ENCODE data around the gene HAUS7. TPM values are rescaled to one million over a fixed set of nuclear protein-coding genes. Genes with fewer than 3 reads are reported as not detected.

HAUS7 gene
- total RNA-seq, 1 experiment from 2014 or later: 28.9 TPM

DNA sequence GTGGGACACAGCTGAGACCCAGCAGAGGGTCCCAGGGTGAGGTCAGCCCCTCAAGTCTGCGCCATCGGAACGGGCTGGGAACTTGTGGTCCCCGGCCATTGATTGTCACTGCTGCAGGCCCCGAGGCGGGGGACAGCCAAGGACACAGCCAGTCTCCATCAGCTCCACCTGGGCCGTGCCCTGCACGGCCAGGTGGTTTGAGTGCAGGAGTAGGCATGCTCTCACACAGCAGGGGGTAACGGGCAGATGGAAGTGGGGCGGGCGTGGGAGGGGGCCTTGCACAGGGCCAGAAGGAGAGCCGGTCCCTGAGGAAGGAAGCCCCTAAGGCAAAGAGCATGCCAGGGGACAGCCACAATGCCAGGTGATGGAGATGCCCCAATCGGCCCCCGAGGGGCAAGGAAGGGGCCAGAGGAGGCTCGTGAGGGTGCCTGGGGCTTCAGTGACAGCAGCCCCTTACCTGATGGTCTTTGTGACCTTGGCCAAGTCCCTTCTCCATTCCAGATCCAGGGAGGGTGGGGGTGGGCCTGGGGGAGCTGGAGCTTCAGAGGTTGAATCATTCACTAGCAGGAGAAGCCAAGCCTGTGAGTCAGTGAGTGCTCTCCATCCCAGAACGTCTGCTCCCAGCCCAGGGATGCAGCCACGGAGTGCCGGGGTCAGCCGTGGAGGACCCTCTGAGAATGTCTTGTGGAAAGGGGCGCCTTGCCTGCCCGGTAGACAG lies 49.4 kb upstream of the HAUS7 start:
- no peaks in the 10 kb centered on the region for H3K4me1 ChIP-seq (ENCODE audit: control insufficient read depth in 1 of 2, insufficient read depth in 2 of 2, low read length in 2 of 2)
- no peak overlapping the region for H3K27ac ChIP-seq (ENCODE audit: low read depth, low read length)
- ChIA-PET RAD21 (ENCODE audit: low non-redundant PET in 1 of 2, low total read pairs in 2 of 2, uncharacterized antibody in 2 of 2, unreplicated experiment in 2 of 2) (no interaction called here), POLR2A (no interaction called here), CTCF (no interaction called here)
- no peak overlapping the region for H3K9ac ChIP-seq (ENCODE audit: low read length)
- no peak overlapping the region for H3K4me2 ChIP-seq (ENCODE audit: low read length)
- intact Hi-C loops (cut with micrococcal nuclease): no loop called here
- no peaks in the 10 kb centered on the region for H3K27me3 ChIP-seq (ENCODE audit: insufficient read depth, low read length)
- BruUV-seq (replicated peaks): no TSS peak
- no peaks in the 10 kb centered on the region for H3K79me2 ChIP-seq (ENCODE audit: insufficient read depth, low read length)
- TF ChIP-seq FOSL1 (IDR thresholded peaks at IDR 0.05; ENCODE audit: low read depth): no peak
- no peak for TF ChIP-seq ELF1 (IDR thresholded peaks at IDR 0.05; ENCODE audit: borderline replicate concordance, low read depth)
- TF ChIP-seq CEBPB (IDR thresholded peaks at IDR 0.05; ENCODE audit: low read depth): no peak
- no peak for TF ChIP-seq SP1 (IDR thresholded peaks at IDR 0.05; ENCODE audit: low read depth)
- no peak for TF ChIP-seq ZNF274 (IDR thresholded peaks at IDR 0.05; ENCODE audit: low read depth, low read length)
- TF ChIP-seq SRF (IDR thresholded peaks at IDR 0.05; ENCODE audit: low read depth): no peak
- no peaks in the 10 kb centered on the region for H3K36me3 ChIP-seq (ENCODE audit: control insufficient read depth in 1 of 2, insufficient read depth in 2 of 2, low read length in 2 of 2)
- no peak overlapping the region for H2AFZ ChIP-seq (ENCODE audit: low read depth, low read length, poor library complexity, severe bottlenecking)
- DNase-seq (ENCODE audit: low read depth, low spot score) (no peak), ATAC-seq (no peak)
- H3K9me3 ChIP-seq (ENCODE audit: control insufficient read depth in 1 of 2, insufficient read depth in 1 of 2, low read depth in 1 of 2, low read length in 2 of 2): no peaks in the 10 kb centered on the region
- no peaks in the 10 kb centered on the region for H3K9me2 ChIP-seq (ENCODE audit: insufficient read depth)
- H3K4me3 ChIP-seq (replicated peaks in 1 of 2; ENCODE audit: low read depth in 1 of 2, low read length in 2 of 2): no peak overlapping the region
- no peaks in the 10 kb centered on the region for H4K20me1 ChIP-seq (ENCODE audit: insufficient read depth)

DNA sequence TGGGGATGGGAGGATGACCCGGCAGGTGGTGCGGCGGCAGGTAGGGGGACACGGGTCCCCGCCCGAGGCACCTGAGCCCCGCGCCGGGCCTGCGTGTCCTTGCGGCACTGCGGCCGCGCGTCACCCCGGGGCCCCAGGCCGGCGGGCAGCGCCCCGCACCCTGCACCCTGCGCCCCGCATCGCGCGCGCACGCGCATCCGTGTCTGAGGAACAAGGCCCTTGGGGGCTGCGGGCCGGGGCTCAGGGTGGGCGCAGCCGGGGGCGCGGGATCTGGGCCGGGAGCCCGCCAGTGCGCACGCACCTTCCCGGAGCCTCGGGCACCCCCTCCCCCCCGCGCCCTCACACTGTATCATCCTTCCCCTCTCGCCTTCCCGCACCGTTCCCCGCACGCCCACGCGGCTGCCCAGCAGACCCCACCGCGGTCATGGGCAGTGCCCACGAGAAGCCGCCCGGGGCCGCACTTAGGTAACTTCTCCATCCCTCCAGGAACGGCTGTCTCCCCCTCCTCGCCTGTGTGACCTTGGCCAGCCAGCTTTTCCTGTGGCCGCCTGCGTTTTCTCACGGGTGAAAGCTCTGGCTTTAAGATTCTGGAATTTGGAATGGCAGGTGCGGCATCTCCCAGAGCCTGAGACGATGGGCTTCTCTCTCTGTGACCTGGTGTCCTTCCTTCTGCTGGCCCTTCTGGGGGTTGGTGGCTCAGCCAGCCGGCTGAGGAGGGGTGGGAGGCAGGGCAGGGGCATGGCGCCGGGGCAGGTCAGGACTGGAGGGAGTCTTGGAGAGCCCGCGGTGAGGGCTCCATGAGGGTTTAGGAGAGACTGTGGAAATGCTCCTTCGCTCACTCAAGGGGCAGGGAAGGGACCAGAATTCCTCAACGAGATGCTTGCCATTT lies 47.8 kb upstream of the HAUS7 start:
- Histone ChIP-seq H3K4me2 (ENCODE audit: low read length) (no peak overlapping the region), H3K4me3 (replicated peaks in 1 of 2; ENCODE audit: low read depth in 1 of 2, low read length in 2 of 2) (no peak overlapping the region), H3K79me2 (ENCODE audit: insufficient read depth, low read length) (no peaks in the 10 kb centered on the region), H3K9me2 (ENCODE audit: insufficient read depth) (no peaks in the 10 kb centered on the region), H3K9me3 (ENCODE audit: control insufficient read depth in 1 of 2, insufficient read depth in 1 of 2, low read depth in 1 of 2, low read length in 2 of 2) (no peaks in the 10 kb centered on the region), H3K36me3 (ENCODE audit: control insufficient read depth in 1 of 2, insufficient read depth in 2 of 2, low read length in 2 of 2) (no peaks in the 10 kb centered on the region), H3K27ac (ENCODE audit: low read depth, low read length) (no peak overlapping the region), H4K20me1 (ENCODE audit: insufficient read depth) (no peaks in the 10 kb centered on the region), H3K4me1 (ENCODE audit: control insufficient read depth in 1 of 2, insufficient read depth in 2 of 2, low read length in 2 of 2) (no peaks in the 10 kb centered on the region), H3K27me3 (ENCODE audit: insufficient read depth, low read length) (no peaks in the 10 kb centered on the region), H3K9ac (ENCODE audit: low read length) (no peak overlapping the region), H2AFZ (ENCODE audit: low read depth, low read length, poor library complexity, severe bottlenecking) (no peak overlapping the region)
- ChIA-PET CTCF (no interaction called here), POLR2A (no interaction called here), RAD21 (ENCODE audit: low non-redundant PET in 1 of 2, low total read pairs in 2 of 2, uncharacterized antibody in 2 of 2, unreplicated experiment in 2 of 2) (no interaction called here)
- TF ChIP-seq ELF1 (IDR thresholded peaks at IDR 0.05; ENCODE audit: borderline replicate concordance, low read depth): no peak
- intact Hi-C loops (cut with micrococcal nuclease): no loop called here
- DNase-seq (ENCODE audit: low read depth, low spot score) (no peak), ATAC-seq (no peak)
- BruUV-seq (replicated peaks): no TSS peak

All from HCT116 (cell line).